ENCODE results near the gene CSRP1. TPM values are rescaled to one million over a fixed set of nuclear protein-coding genes. Genes with fewer than 3 reads are reported as not detected.
A peak's percentile ranks its signal among the peaks of the same experiment; 100 is the strongest.

CSRP1 gene
- total RNA-seq, 1 experiment from 2014 or later: 14.3 TPM

DNA sequence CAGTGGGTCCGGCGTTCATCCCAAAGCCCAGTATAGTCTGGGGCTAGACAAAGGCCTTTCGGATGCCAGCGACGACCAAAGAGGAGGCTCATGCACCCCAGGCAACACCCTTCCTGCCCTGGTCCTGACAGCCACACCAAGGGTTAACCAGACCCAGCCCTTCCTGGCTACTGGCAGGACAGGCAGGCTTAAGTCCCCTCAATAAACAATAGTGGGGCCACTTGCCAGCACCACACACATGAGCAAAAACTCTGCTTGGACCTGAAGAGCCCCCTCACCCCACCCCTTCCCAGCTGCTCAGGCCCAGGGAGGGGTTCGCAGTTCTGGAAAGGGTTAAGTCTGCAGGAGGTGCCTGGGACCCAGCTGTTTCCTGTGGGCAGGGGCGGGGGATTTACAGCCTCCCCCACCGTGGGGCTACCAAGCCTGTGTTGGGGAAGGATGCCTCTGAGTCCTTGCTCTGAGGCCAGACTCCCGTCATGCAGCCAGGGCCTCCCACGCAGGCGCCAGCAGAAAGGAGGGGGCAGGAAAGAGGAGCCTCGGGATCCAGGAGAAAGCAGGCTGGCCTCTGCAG lies 56.1 kb downstream of the CSRP1 start (continued):
- TF ChIP-seq, protein P1, sequence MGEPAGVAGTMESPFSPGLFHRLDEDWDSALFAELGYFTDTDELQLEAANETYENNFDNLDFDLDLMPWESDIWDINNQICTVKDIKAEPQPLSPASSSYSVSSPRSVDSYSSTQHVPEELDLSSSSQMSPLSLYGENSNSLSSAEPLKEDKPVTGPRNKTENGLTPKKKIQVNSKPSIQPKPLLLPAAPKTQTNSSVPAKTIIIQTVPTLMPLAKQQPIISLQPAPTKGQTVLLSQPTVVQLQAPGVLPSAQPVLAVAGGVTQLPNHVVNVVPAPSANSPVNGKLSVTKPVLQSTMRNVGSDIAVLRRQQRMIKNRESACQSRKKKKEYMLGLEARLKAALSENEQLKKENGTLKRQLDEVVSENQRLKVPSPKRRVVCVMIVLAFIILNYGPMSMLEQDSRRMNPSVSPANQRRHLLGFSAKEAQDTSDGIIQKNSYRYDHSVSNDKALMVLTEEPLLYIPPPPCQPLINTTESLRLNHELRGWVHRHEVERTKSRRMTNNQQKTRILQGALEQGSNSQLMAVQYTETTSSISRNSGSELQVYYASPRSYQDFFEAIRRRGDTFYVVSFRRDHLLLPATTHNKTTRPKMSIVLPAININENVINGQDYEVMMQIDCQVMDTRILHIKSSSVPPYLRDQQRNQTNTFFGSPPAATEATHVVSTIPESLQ (CRISPR knock-in tag; IDR thresholded peaks at IDR 0.05): no peak
- TF ChIP-seq FOXK1 (CRISPR knock-in tag; IDR thresholded peaks at IDR 0.05): no peak
- TF ChIP-seq, protein P2, sequence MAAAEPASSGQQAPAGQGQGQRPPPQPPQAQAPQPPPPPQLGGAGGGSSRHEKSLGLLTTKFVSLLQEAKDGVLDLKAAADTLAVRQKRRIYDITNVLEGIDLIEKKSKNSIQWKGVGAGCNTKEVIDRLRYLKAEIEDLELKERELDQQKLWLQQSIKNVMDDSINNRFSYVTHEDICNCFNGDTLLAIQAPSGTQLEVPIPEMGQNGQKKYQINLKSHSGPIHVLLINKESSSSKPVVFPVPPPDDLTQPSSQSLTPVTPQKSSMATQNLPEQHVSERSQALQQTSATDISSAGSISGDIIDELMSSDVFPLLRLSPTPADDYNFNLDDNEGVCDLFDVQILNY (CRISPR knock-in tag; IDR thresholded peaks at IDR 0.05): no peak
- TF ChIP-seq NFE2L1 (CRISPR knock-in tag; IDR thresholded peaks at IDR 0.05): no peak
- TF ChIP-seq, protein P3, sequence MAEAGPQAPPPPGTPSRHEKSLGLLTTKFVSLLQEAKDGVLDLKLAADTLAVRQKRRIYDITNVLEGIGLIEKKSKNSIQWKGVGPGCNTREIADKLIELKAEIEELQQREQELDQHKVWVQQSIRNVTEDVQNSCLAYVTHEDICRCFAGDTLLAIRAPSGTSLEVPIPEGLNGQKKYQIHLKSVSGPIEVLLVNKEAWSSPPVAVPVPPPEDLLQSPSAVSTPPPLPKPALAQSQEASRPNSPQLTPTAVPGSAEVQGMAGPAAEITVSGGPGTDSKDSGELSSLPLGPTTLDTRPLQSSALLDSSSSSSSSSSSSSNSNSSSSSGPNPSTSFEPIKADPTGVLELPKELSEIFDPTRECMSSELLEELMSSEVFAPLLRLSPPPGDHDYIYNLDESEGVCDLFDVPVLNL (CRISPR knock-in tag; IDR thresholded peaks at IDR 0.05; ENCODE audit: borderline replicate concordance, low read depth): no peak

- H3K27me3 Mint-ChIP-seq (ENCODE audit: low read depth): peaks cover under 1% of the 10 kb centered on the region; the same call in 1 of the 2 replicates
- no peak for DNase-seq (ENCODE audit: low spot score)
- ChIA-PET POLR2A (interaction anchor here (1.3 kb wide), 3 partner anchors 9 to 32 kb away, joined by 3 to 17 read pairs (median 8); partner anchors contain the start of gene PHLDA3), CTCF (interaction anchor here (0.6 to 8.3 kb wide), 38 partner anchors 8 to 498 kb away, joined by 3 to 264 read pairs (median 7); partner anchors contain the start of genes CSRP1, LMOD1, PHLDA3 and PKP1)
- H3K9me3 Mint-ChIP-seq: no peaks in the 10 kb centered on the region
- H3K27ac Mint-ChIP-seq: no peak overlapping the region
- no peaks in the 10 kb centered on the region for H3K36me3 Mint-ChIP-seq
- peaks cover 29% of the 10 kb centered on the region for H3K4me1 Mint-ChIP-seq
- no peak overlapping the region for H3K4me3 Mint-ChIP-seq
- ATAC-seq: no peak; the same call in 1 of the 2 replicates
- TF ChIP-seq ZNF121 (CRISPR knock-in tag; IDR thresholded peaks at IDR 0.05): peak; percentile 86
- TF ChIP-seq NFE2L1 (CRISPR knock-in tag; IDR thresholded peaks at IDR 0.05): no peak
These were observed 57.9 kb downstream of the CSRP1 start for GRCh38 chr1:201448990-201449389.

GRCh38 chr1:201447903-201448871 lies 58.7 kb downstream of the CSRP1 start:
- CTCF ChIA-PET: interaction anchor here (0.5 to 8.3 kb wide), 75 partner anchors 9 to 551 kb away, joined by 3 to 264 read pairs (median 5); partner anchors contain the start of genes CSRP1, LAD1, LMOD1 and NAV1
- peaks cover 3% of the 10 kb centered on the region; the same call in 1 of the 2 replicates for H3K27me3 Mint-ChIP-seq (ENCODE audit: low read depth)
- no peak overlapping the region for H3K4me3 Mint-ChIP-seq
- DNase-seq (ENCODE audit: low spot score): peak; percentile 83
- POLR2A ChIA-PET: interaction anchor here (0.6 to 1.3 kb wide), 5 partner anchors 9 to 33 kb away, joined by 3 to 17 read pairs (median 4); partner anchors contain the start of gene PHLDA3
- H3K4me1 Mint-ChIP-seq: peaks cover 35% of the 10 kb centered on the region
- ATAC-seq: peak; percentile 89
- H3K27ac Mint-ChIP-seq: no peak overlapping the region
- H3K36me3 Mint-ChIP-seq: no peaks in the 10 kb centered on the region
- H3K9me3 Mint-ChIP-seq: no peaks in the 10 kb centered on the region
- TF ChIP-seq, protein P4, sequence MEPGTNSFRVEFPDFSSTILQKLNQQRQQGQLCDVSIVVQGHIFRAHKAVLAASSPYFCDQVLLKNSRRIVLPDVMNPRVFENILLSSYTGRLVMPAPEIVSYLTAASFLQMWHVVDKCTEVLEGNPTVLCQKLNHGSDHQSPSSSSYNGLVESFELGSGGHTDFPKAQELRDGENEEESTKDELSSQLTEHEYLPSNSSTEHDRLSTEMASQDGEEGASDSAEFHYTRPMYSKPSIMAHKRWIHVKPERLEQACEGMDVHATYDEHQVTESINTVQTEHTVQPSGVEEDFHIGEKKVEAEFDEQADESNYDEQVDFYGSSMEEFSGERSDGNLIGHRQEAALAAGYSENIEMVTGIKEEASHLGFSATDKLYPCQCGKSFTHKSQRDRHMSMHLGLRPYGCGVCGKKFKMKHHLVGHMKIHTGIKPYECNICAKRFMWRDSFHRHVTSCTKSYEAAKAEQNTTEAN (CRISPR knock-in tag; IDR thresholded peaks at IDR 0.05): 0 out of 2 replicates have a peak, but pooled peaks have one; percentile 39
- TF ChIP-seq, protein P5, sequence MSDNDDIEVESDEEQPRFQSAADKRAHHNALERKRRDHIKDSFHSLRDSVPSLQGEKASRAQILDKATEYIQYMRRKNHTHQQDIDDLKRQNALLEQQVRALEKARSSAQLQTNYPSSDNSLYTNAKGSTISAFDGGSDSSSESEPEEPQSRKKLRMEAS (CRISPR knock-in tag; IDR thresholded peaks at IDR 0.05): peak; percentile 67
- TF ChIP-seq ZNF425 (CRISPR knock-in tag; conservative IDR thresholded peaks at IDR 0.05) (no peak), TEAD1 (CRISPR knock-in tag; IDR thresholded peaks at IDR 0.05) (peak; percentile 43; the same call in 1 of the 2 replicates), ZNF423 (CRISPR knock-in tag; IDR thresholded peaks at IDR 0.05) (0 out of 2 replicates have a peak, but pooled peaks have one; percentile 7), JAZF1 (CRISPR knock-in tag; IDR thresholded peaks at IDR 0.05) (no peak), MYBL2 (CRISPR knock-in tag; IDR thresholded peaks at IDR 0.05) (no peak), HMGXB4 (CRISPR knock-in tag; IDR thresholded peaks at IDR 0.05) (peak; percentile 50), NFE2L1 (CRISPR knock-in tag; IDR thresholded peaks at IDR 0.05) (no peak), TEAD4 (CRISPR knock-in tag; IDR thresholded peaks at IDR 0.05) (peak; percentile 65), RELA (CRISPR knock-in tag; IDR thresholded peaks at IDR 0.05; ENCODE audit: borderline replicate concordance) (no peak), FOXP1 (CRISPR knock-in tag; IDR thresholded peaks at IDR 0.05; ENCODE audit: borderline replicate concordance) (peak; percentile 35; the same call in 1 of the 2 replicates), ZNF121 (CRISPR knock-in tag; IDR thresholded peaks at IDR 0.05) (no peak), ELF4 (CRISPR knock-in tag; IDR thresholded peaks at IDR 0.05; ENCODE audit: low read depth) (no peak)
